ENCODE measurements around the gene CD320. TPM values are rescaled to one million over a fixed set of nuclear protein-coding genes. Genes with fewer than 3 reads are reported as not detected.

Gene CD320
- polyA plus RNA-seq, 1 donor (not counting 4 experiments of a cell fraction or from before 2014, with no cell fraction given): 14.1 TPM

DNA sequence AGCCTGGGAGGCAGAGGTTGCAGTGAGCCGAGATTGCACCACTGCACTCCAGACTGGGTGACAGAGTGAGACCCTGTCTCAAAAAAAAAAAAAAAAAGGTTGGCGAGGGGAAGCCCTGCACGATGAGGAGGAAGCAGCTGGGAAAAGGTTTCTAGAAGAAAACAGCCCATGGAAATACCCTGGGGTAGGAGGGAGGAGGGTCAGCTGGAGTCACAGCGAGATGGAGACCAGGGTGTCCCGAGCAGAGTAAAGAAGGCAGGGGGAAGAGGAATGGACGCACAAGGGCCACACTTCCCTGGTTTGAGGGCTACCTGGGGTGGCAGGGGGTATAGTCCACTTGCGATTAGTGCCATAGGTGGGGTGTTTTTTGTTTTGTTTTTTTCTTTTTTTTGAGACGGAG, 28.5 kb upstream of the CD320 start:
- H3K9me3 ChIP-seq (ENCODE audit: control insufficient read depth, low read depth, low read length): no peaks in the 10 kb centered on the region
- H2AFZ ChIP-seq (ENCODE audit: control insufficient read depth, low read length): no peak overlapping the region
- H3K79me2 ChIP-seq (ENCODE audit: control insufficient read depth, insufficient read depth, low read length): no peaks in the 10 kb centered on the region
- dilution Hi-C loops (cut with MboI; ENCODE audit: extremely low pct_ligation_motif_present, low sequenced_read_pairs): no loop called here
- no peak overlapping the region for H3K4me3 ChIP-seq (ENCODE audit: control insufficient read depth in 2 of 3, extremely low read depth in 1 of 3, insufficient read depth in 2 of 3, low read depth in 1 of 3, low read length in 3 of 3)
- peaks cover 19% of the 10 kb centered on the region for H3K27me3 ChIP-seq (ENCODE audit: control insufficient read depth, extremely low read depth, insufficient read depth, low read length)
- no peaks in the 10 kb centered on the region for H3K36me3 ChIP-seq (ENCODE audit: control insufficient read depth in 2 of 2, extremely low read depth in 1 of 2, insufficient read depth in 2 of 2, low read length in 2 of 2)
- no peak overlapping the region for H3K4me2 ChIP-seq (ENCODE audit: control insufficient read depth, extremely low read depth, insufficient read depth, low read depth, low read length)
- no peak overlapping the region for H3K27ac ChIP-seq (ENCODE audit: control insufficient read depth, insufficient read depth, low read length)
- peaks cover 4% of the 10 kb centered on the region for H3K4me1 ChIP-seq (ENCODE audit: control insufficient read depth, extremely low read depth, insufficient read depth, low read length)
- no peaks in the 10 kb centered on the region for H3K9me1 ChIP-seq (ENCODE audit: control insufficient read depth, extremely low read depth, insufficient read depth, low read length)
- H3K9ac ChIP-seq (ENCODE audit: control insufficient read depth, extremely low read depth, insufficient read depth, low read length): no peak overlapping the region
- TF ChIP-seq, protein P1, sequence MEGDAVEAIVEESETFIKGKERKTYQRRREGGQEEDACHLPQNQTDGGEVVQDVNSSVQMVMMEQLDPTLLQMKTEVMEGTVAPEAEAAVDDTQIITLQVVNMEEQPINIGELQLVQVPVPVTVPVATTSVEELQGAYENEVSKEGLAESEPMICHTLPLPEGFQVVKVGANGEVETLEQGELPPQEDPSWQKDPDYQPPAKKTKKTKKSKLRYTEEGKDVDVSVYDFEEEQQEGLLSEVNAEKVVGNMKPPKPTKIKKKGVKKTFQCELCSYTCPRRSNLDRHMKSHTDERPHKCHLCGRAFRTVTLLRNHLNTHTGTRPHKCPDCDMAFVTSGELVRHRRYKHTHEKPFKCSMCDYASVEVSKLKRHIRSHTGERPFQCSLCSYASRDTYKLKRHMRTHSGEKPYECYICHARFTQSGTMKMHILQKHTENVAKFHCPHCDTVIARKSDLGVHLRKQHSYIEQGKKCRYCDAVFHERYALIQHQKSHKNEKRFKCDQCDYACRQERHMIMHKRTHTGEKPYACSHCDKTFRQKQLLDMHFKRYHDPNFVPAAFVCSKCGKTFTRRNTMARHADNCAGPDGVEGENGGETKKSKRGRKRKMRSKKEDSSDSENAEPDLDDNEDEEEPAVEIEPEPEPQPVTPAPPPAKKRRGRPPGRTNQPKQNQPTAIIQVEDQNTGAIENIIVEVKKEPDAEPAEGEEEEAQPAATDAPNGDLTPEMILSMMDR (optimal IDR thresholded peaks at IDR 0.05 in 1 of 3, IDR thresholded peaks at IDR 0.05 in 1 of 3, conservative IDR thresholded peaks at IDR 0.05 in 1 of 3; ENCODE audit: extremely low read depth in 1 of 3, insufficient read depth in 2 of 3, low read length in 3 of 3): no peak
- TF ChIP-seq EZH2 (IDR thresholded peaks at IDR 0.05; ENCODE audit: low read length): no peak
- H4K20me1 ChIP-seq (ENCODE audit: control insufficient read depth, extremely low read depth, insufficient read depth, low read length): no peaks in the 10 kb centered on the region
- FAIRE-seq: no peak
- DNase-seq (ENCODE audit: low read depth, low spot score): no peak

DNA sequence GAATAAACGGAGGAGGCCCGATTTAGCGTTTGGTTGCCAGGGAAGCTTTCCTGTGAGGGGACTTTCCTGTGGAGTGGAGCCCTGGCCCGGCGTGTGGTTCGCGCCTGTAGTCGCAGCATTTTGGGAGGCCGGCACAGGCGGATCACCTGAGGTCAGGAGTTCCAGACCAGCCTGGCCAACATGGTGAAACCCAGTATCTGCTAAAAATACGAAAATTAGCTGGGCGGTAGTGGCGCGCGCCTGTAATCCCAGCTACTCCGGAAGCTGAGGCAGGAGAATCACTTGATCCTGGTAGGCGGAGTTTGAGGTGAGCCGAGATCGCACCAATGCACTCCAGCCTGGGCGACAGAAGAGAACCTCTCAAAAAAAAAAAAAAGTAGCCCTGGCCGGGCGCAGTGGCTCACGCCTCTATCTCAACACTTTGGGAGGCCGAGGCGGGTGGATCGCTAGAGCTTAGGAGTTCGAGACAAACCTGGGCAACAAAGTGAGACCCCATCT, 28.0 kb upstream of the CD320 start:
- Histone ChIP-seq H3K9ac (ENCODE audit: control insufficient read depth, extremely low read depth, insufficient read depth, low read length) (no peak overlapping the region), H3K9me1 (ENCODE audit: control insufficient read depth, extremely low read depth, insufficient read depth, low read length) (no peaks in the 10 kb centered on the region), H3K4me3 (ENCODE audit: control insufficient read depth in 2 of 3, extremely low read depth in 1 of 3, insufficient read depth in 2 of 3, low read depth in 1 of 3, low read length in 3 of 3) (no peak overlapping the region), H3K9me3 (ENCODE audit: control insufficient read depth, low read depth, low read length) (no peaks in the 10 kb centered on the region), H3K4me2 (ENCODE audit: control insufficient read depth, extremely low read depth, insufficient read depth, low read depth, low read length) (peak overlapping the region; percentile 54), H3K79me2 (ENCODE audit: control insufficient read depth, insufficient read depth, low read length) (no peaks in the 10 kb centered on the region), H3K4me1 (ENCODE audit: control insufficient read depth, extremely low read depth, insufficient read depth, low read length) (peaks cover 4% of the 10 kb centered on the region), H2AFZ (ENCODE audit: control insufficient read depth, low read length) (no peak overlapping the region), H4K20me1 (ENCODE audit: control insufficient read depth, extremely low read depth, insufficient read depth, low read length) (no peaks in the 10 kb centered on the region), H3K36me3 (ENCODE audit: control insufficient read depth in 2 of 2, extremely low read depth in 1 of 2, insufficient read depth in 2 of 2, low read length in 2 of 2) (no peaks in the 10 kb centered on the region), H3K27me3 (ENCODE audit: control insufficient read depth, extremely low read depth, insufficient read depth, low read length) (peaks cover 19% of the 10 kb centered on the region), H3K27ac (ENCODE audit: control insufficient read depth, insufficient read depth, low read length) (no peak overlapping the region)
- DNase-seq (ENCODE audit: low read depth, low spot score): no peak
- no peak for TF ChIP-seq EZH2 (IDR thresholded peaks at IDR 0.05; ENCODE audit: low read length)
- TF ChIP-seq, protein P1 (optimal IDR thresholded peaks at IDR 0.05 in 1 of 3, IDR thresholded peaks at IDR 0.05 in 1 of 3, conservative IDR thresholded peaks at IDR 0.05 in 1 of 3; ENCODE audit: extremely low read depth in 1 of 3, insufficient read depth in 2 of 3, low read length in 3 of 3): no peak
- dilution Hi-C loops (cut with MboI; ENCODE audit: extremely low pct_ligation_motif_present, low sequenced_read_pairs): no loop called here
- FAIRE-seq: no peak

All from keratinocyte (primary cell).